IMR-90 (cell line): Measurements from ENCODE around the gene STAB1. TPM values are rescaled to one million over a fixed set of nuclear protein-coding genes. Genes with fewer than 3 reads are reported as not detected.

Experiments used
- ATAC-seq: fragments of 200-7000 bp; cut with Tn5 transposase; 2 replicates; pipeline ENCODE4 v1.9.1; 2020; ENCODE audit warnings: low read depth, mild to moderate bottlenecking, moderate library complexity
- BruUV-seq: library from RNA; stranded (reverse); fragments of 400-500 nt; replicated peaks from 2 replicates; lab custom pipeline; 2021; lab: Mats Ljungman, UMichigan
- CTCF ChIA-PET: fragments of 300-600 bp; formaldehyde crosslinking; extraction: SDS; loops from one replicate; lab custom pipeline; 2021; ENCODE audit warnings: antibody characterized with exemption; lab: Yijun Ruan, JAX
- POLR2A ChIA-PET: fragments of 300-600 bp; sonication (Branson Sonifier 250); formaldehyde crosslinking; loops from one replicate; lab custom pipeline; 2022; ENCODE audit warnings: antibody characterized with exemption; ENCODE audit not compliant: unreplicated experiment; lab: Charles Lee
- DNase-seq: peaks from one replicate; pipeline ENCODE4 v3.0.0; 2013
- H2AFZ ChIP-seq: replicated peaks from 2 replicates; pipeline ENCODE3; 2013; ENCODE audit warnings: low read length, mild to moderate bottlenecking; ENCODE audit not compliant: poor library complexity
- H2AK5ac ChIP-seq: 2 replicates; pipeline ENCODE4 v1.6.1; 2013; ENCODE audit warnings: low read depth, low read length, inconsistent platforms
- H2AK9ac ChIP-seq: replicated peaks from 2 replicates; pipeline ENCODE3; 2013; ENCODE audit warnings: mild to moderate bottlenecking, low read depth, low read length, moderate library complexity; ENCODE audit not compliant: poor library complexity
- H2BK120ac ChIP-seq: 2 replicates; pipeline ENCODE4 v1.6.1; 2013; ENCODE audit warnings: low read depth, low read length, inconsistent platforms
- H2BK15ac ChIP-seq: 3 replicates; pipeline ENCODE4 v1.6.1; 2013; ENCODE audit warnings: low read depth, low read length, inconsistent platforms
- H2BK20ac ChIP-seq: 2 replicates; pipeline ENCODE4 v1.6.1; 2013; ENCODE audit warnings: low read depth, mild to moderate bottlenecking, inconsistent platforms, low read length, moderate library complexity
- H2BK5ac ChIP-seq: 2 replicates; pipeline ENCODE4 v1.6.1; 2013; ENCODE audit warnings: mild to moderate bottlenecking, low read depth, low read length, inconsistent platforms; ENCODE audit not compliant: poor library complexity, severe bottlenecking
- H3K14ac ChIP-seq: replicated peaks from 2 replicates; pipeline ENCODE4 v1.6.1; 2013; ENCODE audit warnings: low read depth, low read length, inconsistent platforms
- H3K18ac ChIP-seq: 2 replicates; pipeline ENCODE4 v1.6.1; 2013; ENCODE audit warnings: low read depth, low read length, control low read depth
- H3K23ac ChIP-seq: 2 replicates; pipeline ENCODE4 v1.6.1; 2013; ENCODE audit warnings: low read depth, low read length, inconsistent platforms
- H3K27ac ChIP-seq: 2 replicates; pipeline ENCODE4 v1.5.1; 2013; ENCODE audit warnings: mild to moderate bottlenecking, control low read depth, low read length; ENCODE audit not compliant: insufficient read depth
- H3K27me3 ChIP-seq: 2 replicates; pipeline ENCODE4 v1.6.1; 2013; ENCODE audit warnings: low read length; ENCODE audit not compliant: control insufficient read depth, insufficient read depth
- H3K36me3 ChIP-seq: 2 replicates; pipeline ENCODE4 v1.6.1; 2013; ENCODE audit warnings: low read length, mixed read lengths; ENCODE audit not compliant: control insufficient read depth, insufficient read depth
- H3K4ac ChIP-seq: 2 replicates; pipeline ENCODE4 v1.6.1; 2013; ENCODE audit warnings: low read depth, low read length, inconsistent platforms
- H3K4me1 ChIP-seq: 2 replicates; pipeline ENCODE4 v1.6.1; 2013; ENCODE audit warnings: low read length, mixed read lengths; ENCODE audit not compliant: control insufficient read depth, insufficient read depth
- H3K4me2 ChIP-seq: 2 replicates; pipeline ENCODE4 v1.6.1; 2013; ENCODE audit warnings: low read depth, mild to moderate bottlenecking, control low read depth, low read length, moderate library complexity
- H3K4me3 ChIP-seq: 2 replicates; pipeline ENCODE4 v1.5.1; 2013; ENCODE audit warnings: low read depth, mild to moderate bottlenecking, control low read depth, low read length, moderate library complexity; ENCODE audit not compliant: insufficient read depth
- H3K56ac ChIP-seq: 2 replicates; pipeline ENCODE4 v1.6.1; 2013; ENCODE audit warnings: low read length, inconsistent platforms; ENCODE audit not compliant: insufficient read depth; ENCODE audit errors: extremely low read depth
- H3K79me1 ChIP-seq, 2 experiments: 2 replicates each; pipeline ENCODE4 v1.6.1; 2013; ENCODE audit warnings: low read length in 2 of 2, inconsistent platforms in 1 of 2, low read depth in 1 of 2
- H3K9ac ChIP-seq: 2 replicates; pipeline ENCODE4 v1.6.1; 2013; ENCODE audit warnings: low read depth, low read length, control low read depth
- H3K9me1 ChIP-seq: 2 replicates; pipeline ENCODE4 v1.6.1; 2013; ENCODE audit warnings: low read length, inconsistent platforms; ENCODE audit not compliant: insufficient read depth
- H3K9me3 ChIP-seq: 2 replicates; pipeline ENCODE4 v1.6.1; 2013; ENCODE audit warnings: low read length; ENCODE audit not compliant: control insufficient read depth, insufficient read depth
- H4K20me1 ChIP-seq: 2 replicates; pipeline ENCODE4 v1.6.1; 2013; ENCODE audit warnings: low read length, inconsistent platforms; ENCODE audit not compliant: insufficient read depth
- H4K5ac ChIP-seq: 2 replicates; pipeline ENCODE4 v1.6.1; 2013; ENCODE audit warnings: mild to moderate bottlenecking, low read depth, low read length, control low read depth
- H4K8ac ChIP-seq, 2 experiments: 2 replicates each; pipeline ENCODE4 v1.6.1; 2013; ENCODE audit warnings: low read depth in 2 of 2, low read length in 2 of 2, control low read depth in 1 of 2, inconsistent platforms in 1 of 2
- H4K91ac ChIP-seq: 2 replicates; pipeline ENCODE4 v1.6.1; 2013; ENCODE audit warnings: low read depth, low read length, inconsistent platforms; ENCODE audit not compliant: insufficient read depth
- BHLHE40 ChIP-seq: fragments of 150-350 bp; IDR thresholded peaks from 2 replicates; pipeline ENCODE4 v1.6.1; 2016; ENCODE audit warnings: mild to moderate bottlenecking, low read depth, low read length
- CEBPB ChIP-seq: IDR thresholded peaks from 2 replicates; pipeline ENCODE4 v1.6.1; 2012; ENCODE audit warnings: low read depth, low read length, improper control_type of control experiment
- CHD1 ChIP-seq: IDR thresholded peaks from 2 replicates; pipeline ENCODE4 v1.6.1; 2012; ENCODE audit warnings: low read depth, low read length, improper control_type of control experiment
- CTCF ChIP-seq: conservative IDR thresholded peaks from 2 replicates; pipeline ENCODE4 v1.5.1; 2012; ENCODE audit warnings: mild to moderate bottlenecking, low read depth, low read length, improper control_type of control experiment
- ELK1 ChIP-seq: fragments of 150-350 bp; IDR thresholded peaks from 2 replicates; pipeline ENCODE4 v1.6.1; 2016; ENCODE audit warnings: low read depth, mild to moderate bottlenecking, low read length, moderate library complexity, borderline replicate concordance
- FOS ChIP-seq: fragments of 150-350 bp; IDR thresholded peaks from 2 replicates; pipeline ENCODE4 v1.6.1; 2016; ENCODE audit warnings: low read depth, low read length
- MAFK ChIP-seq: IDR thresholded peaks from 2 replicates; pipeline ENCODE4 v1.6.1; 2012; ENCODE audit warnings: low read depth, low read length, improper control_type of control experiment
- MAZ ChIP-seq: IDR thresholded peaks from 2 replicates; pipeline ENCODE4 v1.6.1; 2012; ENCODE audit warnings: low read depth, mild to moderate bottlenecking, low read length, improper control_type of control experiment, moderate library complexity, borderline replicate concordance
- MXI1 ChIP-seq: IDR thresholded peaks from 2 replicates; pipeline ENCODE4 v1.6.1; 2012; ENCODE audit warnings: low read depth, mild to moderate bottlenecking, low read length, moderate library complexity, borderline replicate concordance
- NFE2L2 ChIP-seq: fragments of 150-350 bp; IDR thresholded peaks from 2 replicates; pipeline ENCODE4 v1.6.1; 2016; ENCODE audit warnings: low read depth, mild to moderate bottlenecking, low read length
- POLR2A ChIP-seq: IDR thresholded peaks from 2 replicates; pipeline ENCODE4 v1.6.1; 2012; ENCODE audit warnings: mild to moderate bottlenecking, low read depth, low read length
- RAD21 ChIP-seq: IDR thresholded peaks from 2 replicates; pipeline ENCODE4 v1.6.1; 2012; ENCODE audit warnings: low read length, improper control_type of control experiment
- RCOR1 ChIP-seq: IDR thresholded peaks from 2 replicates; pipeline ENCODE4 v1.6.1; 2012; ENCODE audit warnings: mild to moderate bottlenecking, low read length, improper control_type of control experiment; ENCODE audit not compliant: insufficient replicate concordance
- RFX5 ChIP-seq: IDR thresholded peaks from 2 replicates; pipeline ENCODE4 v1.8.0; 2012; ENCODE audit warnings: low read depth, mild to moderate bottlenecking, low read length, moderate library complexity
- SMC3 ChIP-seq: fragments of 150-350 bp; IDR thresholded peaks from 2 replicates; pipeline ENCODE4 v1.6.1; 2016; ENCODE audit warnings: low read depth, mild to moderate bottlenecking, antibody characterized with exemption, low read length, moderate library complexity
- USF2 ChIP-seq: fragments of 150-350 bp; IDR thresholded peaks from 2 replicates; pipeline ENCODE4 v1.6.1; 2017; ENCODE audit warnings: mild to moderate bottlenecking, antibody characterized with exemption, low read length, low read depth
- WGBS, 2 experiments: methylation state at CpG; one replicate each; pipeline versions ENCODE4 v1.1.5 to v1.1.7; 2013; ENCODE audit warnings: missing lambda C conversion rate in 2 of 2; ENCODE audit not compliant: insufficient read length in 1 of 2; ENCODE audit errors: extremely low coverage in 2 of 2; 5-methylcytosine and 5-hydroxymethylcytosine counted together
- dilution Hi-C: fragments of 300-500 bp; cut with HindIII; formaldehyde crosslinking; loops from one replicate; pipeline ENCODE4 v1.14.3; 2018; ENCODE audit warnings: low sequenced_read_pairs; ENCODE audit not compliant: unreplicated experiment
- in situ Hi-C: fragments of 300-500 bp; cut with MboI; formaldehyde crosslinking; loops from 3 replicates; pipeline ENCODE4 v1.14.3; 2019; ENCODE audit warnings: low sequenced_read_pairs, inconsistent platforms, mixed read lengths
- intact Hi-C: fragments of 100-400 bp; cut with micrococcal nuclease; formaldehyde crosslinking; loops from 2 replicates; pipeline ENCODE4 v1.10.0; 2022
- polyA plus RNA-seq, 3 experiments: library from polyadenylated mRNA; depleted of rRNA; stranded (reverse); fragments of >200 nt; gene quantifications; 2 replicates each; pipeline ENCODE4 v1.2.3, GENCODE V29; 2012; ENCODE audit warnings: low replicate concordance in 1 of 3
- total RNA-seq: library from RNA; depleted of rRNA; stranded (reverse); fragments of >200 nt; gene quantifications from 2 replicates; pipeline ENCODE4 v1.2.3, GENCODE V29; 2012

Gene STAB1
- total and polyA plus RNA-seq, 2 of the 4 experiments (the other 2 are of a cell fraction) = not detected

GRCh38 chr3:52470920-52471319 is 24.2 kb upstream of the STAB1 start:
- in situ Hi-C loops = no loop called here
- Histone ChIP-seq H3K27me3 (no peaks in the 10 kb centered on the region), H3K4me2 (no peak overlapping the region), H2BK20ac (no peak overlapping the region), H2AK9ac (no peak overlapping the region), H3K4ac (no peak overlapping the region), H3K23ac (no peak overlapping the region), H2AFZ (peak overlapping the region; percentile 10), H2BK5ac (no peak overlapping the region), H3K9ac (no peak overlapping the region), H3K79me1 (peaks cover 46 to 67% of the 10 kb centered on the region in 2 experiments), H2BK120ac (no peak overlapping the region), H3K36me3 (peaks cover 51% of the 10 kb centered on the region), H2AK5ac (no peak overlapping the region), H3K4me3 (no peak overlapping the region), H3K14ac (no peak overlapping the region), H3K9me1 (peaks cover 5% of the 10 kb centered on the region), H4K91ac (no peak overlapping the region), H3K56ac (no peak overlapping the region), H3K4me1 (peaks cover 6% of the 10 kb centered on the region; the same call in 1 of the 2 replicates), H4K8ac (no peak overlapping the region), H4K5ac (no peak overlapping the region), H3K9me3 (no peaks in the 10 kb centered on the region), H3K27ac (no peak overlapping the region), H3K18ac (no peak overlapping the region), H4K20me1 (peaks cover 50% of the 10 kb centered on the region), H2BK15ac (no peak overlapping the region)
- dilution Hi-C loops = no loop called here
- 76% methylated on average over 2 of the region's 4 CpGs; no CpG with 5 or more reads in 1 of the 2 experiments for WGBS, 2 experiments
- DNase-seq (no peak), ATAC-seq (no peak)
- no TSS peak for BruUV-seq
- ChIA-PET CTCF (interaction anchor here (0.8 kb wide), 1 partner anchor 9 kb away, joined by 3 read pairs; no protein-coding TSS in a partner anchor), POLR2A (no interaction called here)
- TF ChIP-seq SMC3 (no peak), RCOR1 (no peak), USF2 (no peak), RAD21 (no peak), FOS (no peak), MAFK (no peak), NFE2L2 (no peak), POLR2A (no peak), CHD1 (no peak), RFX5 (no peak), CTCF (no peak), CEBPB (no peak), MXI1 (no peak), MAZ (no peak), ELK1 (no peak), BHLHE40 (no peak)
- intact Hi-C loops = loop anchor here (5.0 kb wide), 1 partner anchor 211 kb away; no protein-coding TSS in a partner anchor
